Measurements from ENCODE around the gene COL5A3. TPM values are rescaled to one million over a fixed set of nuclear protein-coding genes. Genes with fewer than 3 reads are reported as not detected.

Gene COL5A3
- total and polyA plus RNA-seq, 2 experiments from 2014 or later, result 1.9 to 2.1 TPM

- 89% methylated on average over 9 of the region's 9 CpGs for WGBS (ENCODE audit: low lambda C conversion rate, missing lambda C conversion rate)
- Histone ChIP-seq H3K9me3 (ENCODE audit: low read depth) (no peaks in the 10 kb centered on the region), H3K4me2 (no peak overlapping the region), H3K4me1 (ENCODE audit: insufficient read depth) (peaks cover 13% of the 10 kb centered on the region), H4K20me1 (ENCODE audit: insufficient read depth, poor library complexity, severe bottlenecking) (no peaks in the 10 kb centered on the region), H3K4me3 (no peak overlapping the region), H3K27ac (no peak overlapping the region), H2AFZ (no peak overlapping the region), H3K79me2 (no peaks in the 10 kb centered on the region), H3K27me3 (peaks cover 11% of the 10 kb centered on the region), H3K36me3 (replicated peaks; ENCODE audit: insufficient read depth, low read depth) (no peaks in the 10 kb centered on the region), H3K9me2 (replicated peaks; ENCODE audit: insufficient read depth) (no peaks in the 10 kb centered on the region)
- DNase-seq (ENCODE audit: low spot score), result no peak
- TF ChIP-seq CTCF (IDR thresholded peaks at IDR 0.05; ENCODE audit: poor library complexity) (no peak), EZH2phosphoT487 (IDR thresholded peaks at IDR 0.05; ENCODE audit: low read depth, severe bottlenecking, unreplicated experiment) (no peak), EZH2 (IDR thresholded peaks at IDR 0.05; ENCODE audit: borderline replicate concordance) (no peak)
Measured at GRCh38 chr19:10004617-10005016, 5.7 kb downstream of the COL5A3 start.

- Histone ChIP-seq H3K9me2 (replicated peaks; ENCODE audit: insufficient read depth) (no peaks in the 10 kb centered on the region), H2AFZ (no peak overlapping the region), H3K79me2 (no peaks in the 10 kb centered on the region), H3K4me2 (no peak overlapping the region), H3K9me3 (ENCODE audit: low read depth) (no peaks in the 10 kb centered on the region), H4K20me1 (ENCODE audit: insufficient read depth, poor library complexity, severe bottlenecking) (no peaks in the 10 kb centered on the region), H3K27ac (no peak overlapping the region), H3K36me3 (replicated peaks; ENCODE audit: insufficient read depth, low read depth) (no peaks in the 10 kb centered on the region), H3K27me3 (peaks cover 6% of the 10 kb centered on the region), H3K4me3 (no peak overlapping the region), H3K4me1 (ENCODE audit: insufficient read depth) (peaks cover under 1% of the 10 kb centered on the region)
- 84% methylated on average over 6 of the region's 6 CpGs for WGBS (ENCODE audit: low lambda C conversion rate, missing lambda C conversion rate)
- DNase-seq (ENCODE audit: low spot score), result no peak
- TF ChIP-seq EZH2phosphoT487 (IDR thresholded peaks at IDR 0.05; ENCODE audit: low read depth, severe bottlenecking, unreplicated experiment), result no peak
- TF ChIP-seq CTCF (IDR thresholded peaks at IDR 0.05; ENCODE audit: poor library complexity), result no peak
- no peak for TF ChIP-seq EZH2 (IDR thresholded peaks at IDR 0.05; ENCODE audit: borderline replicate concordance)
Measured at GRCh38 chr19:10003271-10003670, 7.0 kb downstream of the COL5A3 start.

DNA sequence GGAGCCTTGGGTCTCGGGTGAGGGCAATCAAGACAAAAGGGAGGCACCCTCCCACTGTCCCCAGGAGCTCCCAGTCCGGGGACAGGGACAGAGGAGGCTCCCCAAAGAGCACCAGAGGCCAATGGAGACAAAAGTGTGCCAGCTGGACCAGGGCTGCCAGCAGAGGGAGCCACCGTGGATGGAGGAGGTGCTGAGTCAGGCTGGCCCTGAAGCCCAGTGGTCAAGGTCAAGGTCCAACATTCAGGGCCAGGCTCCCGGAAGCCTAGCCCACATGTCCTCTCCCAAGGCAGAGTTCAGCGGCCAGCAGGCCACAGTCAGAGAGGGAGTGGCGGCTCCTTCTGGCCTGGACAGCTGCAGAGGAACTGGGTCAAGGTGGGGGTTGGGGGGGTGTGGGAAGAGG lies 8.4 kb downstream of the COL5A3 start:
- WGBS (ENCODE audit: low lambda C conversion rate, missing lambda C conversion rate), result 74% methylated on average over 6 of the region's 6 CpGs
- no peak overlapping the region for H2AFZ ChIP-seq
- DNase-seq (ENCODE audit: low spot score), result peak; percentile 52
- H3K79me2 ChIP-seq, result no peaks in the 10 kb centered on the region
- no peak overlapping the region for H3K27ac ChIP-seq
- H3K9me3 ChIP-seq (ENCODE audit: low read depth), result no peaks in the 10 kb centered on the region
- H3K4me2 ChIP-seq, result no peak overlapping the region
- no peaks in the 10 kb centered on the region for H3K36me3 ChIP-seq (replicated peaks; ENCODE audit: insufficient read depth, low read depth)
- no peaks in the 10 kb centered on the region for H3K4me1 ChIP-seq (ENCODE audit: insufficient read depth)
- H3K27me3 ChIP-seq, result no peaks in the 10 kb centered on the region
- no peaks in the 10 kb centered on the region for H4K20me1 ChIP-seq (ENCODE audit: insufficient read depth, poor library complexity, severe bottlenecking)
- no peak overlapping the region for H3K4me3 ChIP-seq
- H3K9me2 ChIP-seq (replicated peaks; ENCODE audit: insufficient read depth), result no peaks in the 10 kb centered on the region
- TF ChIP-seq CTCF (IDR thresholded peaks at IDR 0.05; ENCODE audit: poor library complexity) (peak; percentile 31), EZH2 (IDR thresholded peaks at IDR 0.05; ENCODE audit: borderline replicate concordance) (no peak), EZH2phosphoT487 (IDR thresholded peaks at IDR 0.05; ENCODE audit: low read depth, severe bottlenecking, unreplicated experiment) (no peak)

Measured in hepatocyte (in vitro differentiated cells).